COLO829 (cell line): Measurements from ENCODE around the gene DHCR24.

Experiments
- DNase-seq: peaks from one replicate; pipeline ENCODE4 v3.0.0; 2012; ENCODE audit warnings: low spot score

The DHCR24 gene

GRCh38 chr1:54800899-54801759 is 85.9 kb downstream of the DHCR24 start, which contains the start of gene TTC22:
Gene TTC22, minus strand, starts transcription at chr1:54801323. Its CDS starts 160 bp downstream, at chr1:54801163.
- DNase-seq = no peak

DNA sequence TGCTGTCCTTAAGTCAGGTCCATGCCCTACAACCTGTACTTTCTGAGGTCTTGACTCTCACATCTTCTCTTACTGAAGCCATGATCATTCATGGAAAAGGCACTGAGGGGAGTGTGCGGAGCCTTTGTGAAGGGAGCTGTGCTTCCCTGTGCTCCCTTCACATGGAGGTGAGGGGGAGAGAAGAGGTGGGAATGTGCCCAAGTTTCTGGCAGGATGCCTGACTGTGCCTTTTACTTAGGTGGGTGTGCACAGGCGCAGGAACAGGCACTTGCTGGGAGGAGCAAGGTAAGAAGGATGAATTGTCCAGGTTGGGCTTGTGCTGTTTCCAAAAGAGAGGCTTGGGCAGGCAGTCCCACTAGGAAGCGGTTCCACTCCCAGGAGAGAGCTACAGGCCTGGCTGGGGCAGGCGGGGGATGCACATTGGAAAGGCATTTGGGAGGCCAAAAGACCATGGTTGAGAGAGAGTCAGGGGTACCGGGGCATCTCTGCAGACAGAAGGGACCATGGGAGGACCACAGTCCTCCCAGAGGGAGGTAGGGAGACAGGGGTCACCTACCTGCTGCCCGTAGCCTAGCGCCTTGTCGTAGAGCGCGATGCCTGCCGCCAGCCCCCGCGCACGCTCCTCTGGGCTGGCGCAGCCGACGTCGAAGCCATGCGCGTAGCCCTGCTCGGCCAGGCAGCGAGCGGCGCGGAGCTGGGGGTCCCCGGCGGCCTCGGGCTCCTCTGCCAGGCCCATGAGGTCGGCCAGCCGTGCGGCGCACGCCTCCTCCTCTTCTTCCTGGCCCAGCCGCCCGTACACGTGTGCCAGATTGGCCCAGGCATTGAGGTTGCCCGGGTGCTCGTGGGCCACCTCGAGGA is 86.7 kb downstream of the DHCR24 start:
- no peak for DNase-seq
